ENCODE measurements around the gene DRC7.

Gene DRC7

GRCh38 chr16:57753448-57754353 lies 59.1 kb downstream of the DRC7 start:
- TF ChIP-seq TARDBP (IDR thresholded peaks at IDR 0.05) (no peak), BHLHE40 (IDR thresholded peaks at IDR 0.05; ENCODE audit: borderline replicate concordance) (no peak), SP1 (IDR thresholded peaks at IDR 0.05) (no peak), LEF1 (IDR thresholded peaks at IDR 0.05; ENCODE audit: borderline replicate concordance) (no peak), SUZ12 (IDR thresholded peaks at IDR 0.05) (no peak), ZNF384 (IDR thresholded peaks at IDR 0.05) (no peak), NFRKB (IDR thresholded peaks at IDR 0.05) (no peak), L3MBTL2 (conservative IDR thresholded peaks at IDR 0.05) (no peak), ARNT (IDR thresholded peaks at IDR 0.05) (no peak), FOXK2 (IDR thresholded peaks at IDR 0.05) (no peak), ELF4 (IDR thresholded peaks at IDR 0.05) (no peak), CTBP1 (IDR thresholded peaks at IDR 0.05; ENCODE audit: borderline replicate concordance) (no peak), FOXA1 (IDR thresholded peaks at IDR 0.05) (no peak), FOXM1 (IDR thresholded peaks at IDR 0.05; ENCODE audit: borderline replicate concordance) (no peak), HDGF (IDR thresholded peaks at IDR 0.05; ENCODE audit: borderline replicate concordance) (no peak)
- TF ChIP-seq, protein P1, sequence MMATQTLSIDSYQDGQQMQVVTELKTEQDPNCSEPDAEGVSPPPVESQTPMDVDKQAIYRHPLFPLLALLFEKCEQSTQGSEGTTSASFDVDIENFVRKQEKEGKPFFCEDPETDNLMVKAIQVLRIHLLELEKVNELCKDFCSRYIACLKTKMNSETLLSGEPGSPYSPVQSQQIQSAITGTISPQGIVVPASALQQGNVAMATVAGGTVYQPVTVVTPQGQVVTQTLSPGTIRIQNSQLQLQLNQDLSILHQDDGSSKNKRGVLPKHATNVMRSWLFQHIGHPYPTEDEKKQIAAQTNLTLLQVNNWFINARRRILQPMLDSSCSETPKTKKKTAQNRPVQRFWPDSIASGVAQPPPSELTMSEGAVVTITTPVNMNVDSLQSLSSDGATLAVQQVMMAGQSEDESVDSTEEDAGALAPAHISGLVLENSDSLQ (IDR thresholded peaks at IDR 0.05) = no peak
- CTCF ChIA-PET = no interaction called here
- DNase-seq (ENCODE audit: extremely low spot score) = no peak
- POLR2A ChIA-PET = no interaction called here

GRCh38 chr16:57754354-57755060 lies 59.9 kb downstream of the DRC7 start:
- ChIA-PET POLR2A (no interaction called here), CTCF (no interaction called here)
- TF ChIP-seq LEF1 (IDR thresholded peaks at IDR 0.05; ENCODE audit: borderline replicate concordance) (no peak), ELF4 (IDR thresholded peaks at IDR 0.05) (no peak)
- no peak for DNase-seq (ENCODE audit: extremely low spot score)

GRCh38 chr16:57755061-57755684 lies 60.6 kb downstream of the DRC7 start:
- DNase-seq (ENCODE audit: extremely low spot score) = no peak
- POLR2A ChIA-PET = no interaction called here
- no peak for TF ChIP-seq FOXM1 (IDR thresholded peaks at IDR 0.05; ENCODE audit: borderline replicate concordance)
- no peak for TF ChIP-seq TARDBP (IDR thresholded peaks at IDR 0.05)
- no peak for TF ChIP-seq LEF1 (IDR thresholded peaks at IDR 0.05; ENCODE audit: borderline replicate concordance)
- no peak for TF ChIP-seq HDGF (IDR thresholded peaks at IDR 0.05; ENCODE audit: borderline replicate concordance)
- TF ChIP-seq SUZ12 (IDR thresholded peaks at IDR 0.05) = no peak
- no peak for TF ChIP-seq ELF4 (IDR thresholded peaks at IDR 0.05)
- TF ChIP-seq ARNT (IDR thresholded peaks at IDR 0.05) = no peak
- TF ChIP-seq NFRKB (IDR thresholded peaks at IDR 0.05) = no peak
- no peak for TF ChIP-seq SP1 (IDR thresholded peaks at IDR 0.05)
- TF ChIP-seq FOXK2 (IDR thresholded peaks at IDR 0.05) = no peak
- CTCF ChIA-PET = no interaction called here

DNA sequence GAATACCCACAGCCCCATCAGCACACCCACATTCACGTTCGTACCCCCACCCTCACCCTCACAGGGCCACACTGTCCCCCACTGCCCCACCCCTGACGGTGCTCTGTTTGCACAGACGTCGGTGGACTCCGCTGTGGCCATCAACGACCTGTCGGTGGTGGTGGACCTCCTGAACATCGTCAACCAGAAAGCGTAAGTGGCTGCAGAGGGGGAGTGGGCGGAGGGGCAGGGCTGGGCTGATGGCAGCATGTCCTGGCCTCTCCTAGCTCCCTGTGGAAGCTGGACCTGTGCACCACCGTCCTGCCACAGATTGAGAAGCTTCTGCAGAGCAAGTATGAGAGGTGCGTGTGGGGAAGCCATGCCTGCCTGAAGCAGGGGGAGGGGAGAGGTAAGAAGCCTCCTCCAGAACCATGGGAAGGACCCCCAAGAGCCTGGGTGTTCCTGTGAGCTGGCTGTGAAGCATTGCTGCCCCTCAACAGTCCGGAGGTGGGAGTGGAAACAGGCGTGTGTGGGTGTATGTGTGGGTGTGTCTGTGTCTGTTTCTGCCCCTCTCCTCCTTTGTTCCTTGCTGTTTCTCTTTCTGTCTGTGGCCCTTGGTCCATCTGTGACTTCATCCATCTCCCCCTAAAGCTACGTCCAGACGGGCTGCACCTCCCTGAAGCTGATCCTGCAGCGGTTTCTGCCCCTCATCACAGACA lies 61.3 kb downstream of the DRC7 start:
- POLR2A ChIA-PET = interaction anchor here (1.8 kb wide), 1 partner anchor 20 kb away, joined by 8 read pairs; the partner anchor contains the start of gene KATNB1
- no peak for DNase-seq (ENCODE audit: extremely low spot score)
- CTCF ChIA-PET = no interaction called here
- TF ChIP-seq L3MBTL2 (conservative IDR thresholded peaks at IDR 0.05) (no peak), SP1 (IDR thresholded peaks at IDR 0.05) (no peak), BHLHE40 (IDR thresholded peaks at IDR 0.05; ENCODE audit: borderline replicate concordance) (no peak), TARDBP (IDR thresholded peaks at IDR 0.05) (no peak), CTBP1 (IDR thresholded peaks at IDR 0.05; ENCODE audit: borderline replicate concordance) (no peak), SUZ12 (IDR thresholded peaks at IDR 0.05) (no peak), LEF1 (IDR thresholded peaks at IDR 0.05; ENCODE audit: borderline replicate concordance) (no peak), FOXM1 (IDR thresholded peaks at IDR 0.05; ENCODE audit: borderline replicate concordance) (no peak), FOXK2 (IDR thresholded peaks at IDR 0.05) (no peak), ZNF384 (IDR thresholded peaks at IDR 0.05) (no peak), NFRKB (IDR thresholded peaks at IDR 0.05) (no peak), ARNT (IDR thresholded peaks at IDR 0.05) (no peak), ELF4 (IDR thresholded peaks at IDR 0.05) (no peak), FOXA1 (IDR thresholded peaks at IDR 0.05) (no peak), HDGF (IDR thresholded peaks at IDR 0.05; ENCODE audit: borderline replicate concordance) (no peak)
- TF ChIP-seq, protein P1 (IDR thresholded peaks at IDR 0.05) = no peak

DNA sequence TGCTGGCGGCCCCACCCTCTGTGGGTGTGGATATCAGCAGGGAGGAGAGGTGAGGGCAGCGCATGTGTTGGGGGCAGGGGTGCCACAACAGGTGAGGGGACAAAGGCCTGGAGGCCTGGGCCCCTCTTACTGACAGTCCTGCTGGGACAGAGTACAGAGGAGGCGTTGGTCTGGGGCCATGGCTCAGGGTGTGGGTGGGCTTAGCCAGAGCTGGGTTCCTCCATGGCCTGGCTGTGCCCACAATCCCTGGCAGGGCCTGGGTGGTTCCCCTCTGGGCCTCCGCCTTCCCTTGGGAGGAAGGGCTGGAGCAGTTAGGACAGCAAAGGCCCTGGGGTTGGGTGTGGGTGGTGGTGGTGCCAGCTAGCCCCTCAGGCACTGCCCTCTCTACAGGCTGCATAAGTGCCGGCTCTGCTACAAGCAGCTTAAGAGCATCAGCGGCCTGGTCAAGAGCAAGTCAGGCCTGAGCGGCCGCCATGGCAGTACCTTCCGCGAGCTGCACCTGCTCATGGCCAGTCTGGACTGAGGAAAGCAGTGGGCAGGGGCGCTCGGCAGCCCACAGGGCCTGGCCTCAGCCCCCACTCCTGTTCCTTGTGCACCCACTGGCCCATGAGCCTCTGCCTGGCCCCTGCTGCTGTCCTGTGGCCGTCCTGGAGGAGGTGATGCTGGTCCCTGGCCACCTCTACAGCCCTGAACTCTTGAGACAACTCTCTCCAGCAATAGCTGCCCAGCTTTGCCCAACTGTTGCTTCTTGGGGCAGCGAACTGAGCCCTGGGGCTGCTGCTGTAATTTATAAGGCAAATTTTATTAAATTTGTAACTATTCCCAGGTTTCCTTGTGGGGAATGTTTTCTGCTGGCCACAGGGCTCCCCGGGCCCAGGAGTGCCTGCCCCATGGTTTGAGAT lies 62.1 kb downstream of the DRC7 start:
- no peak for TF ChIP-seq FOXK2 (IDR thresholded peaks at IDR 0.05)
- TF ChIP-seq, protein P1 (IDR thresholded peaks at IDR 0.05) = no peak
- no peak for TF ChIP-seq ELF4 (IDR thresholded peaks at IDR 0.05)
- TF ChIP-seq LEF1 (IDR thresholded peaks at IDR 0.05; ENCODE audit: borderline replicate concordance) = no peak
- no peak for TF ChIP-seq TARDBP (IDR thresholded peaks at IDR 0.05)
- TF ChIP-seq CTBP1 (IDR thresholded peaks at IDR 0.05; ENCODE audit: borderline replicate concordance) = no peak
- no peak for TF ChIP-seq FOXA1 (IDR thresholded peaks at IDR 0.05)
- TF ChIP-seq BHLHE40 (IDR thresholded peaks at IDR 0.05; ENCODE audit: borderline replicate concordance) = no peak
- no peak for TF ChIP-seq NFRKB (IDR thresholded peaks at IDR 0.05)
- TF ChIP-seq HDGF (IDR thresholded peaks at IDR 0.05; ENCODE audit: borderline replicate concordance) = no peak
- no peak for TF ChIP-seq FOXM1 (IDR thresholded peaks at IDR 0.05; ENCODE audit: borderline replicate concordance)
- TF ChIP-seq ZNF384 (IDR thresholded peaks at IDR 0.05) = no peak
- no peak for TF ChIP-seq ARNT (IDR thresholded peaks at IDR 0.05)
- no peak for TF ChIP-seq SP1 (IDR thresholded peaks at IDR 0.05)
- TF ChIP-seq L3MBTL2 (conservative IDR thresholded peaks at IDR 0.05) = no peak
- no peak for TF ChIP-seq SUZ12 (IDR thresholded peaks at IDR 0.05)
- POLR2A ChIA-PET = interaction anchor here (1.1 to 1.8 kb wide), 2 partner anchors 12 to 21 kb away, joined by 3 to 8 read pairs; partner anchors contain the start of gene KATNB1
- DNase-seq (ENCODE audit: extremely low spot score) = no peak
- CTCF ChIA-PET = interaction anchor here (0.8 to 1.7 kb wide), 3 partner anchors 8 to 106 kb away, joined by 3 to 6 read pairs (median 3); no protein-coding TSS in a partner anchor
